Adipocyte (in vitro differentiated cells): ENCODE data around the gene OR5I1.
A peak's percentile ranks its signal among the peaks of the same experiment; 100 is the strongest.

ENCODE experiments used
- DNase-seq: peaks from one replicate; pipeline ENCODE4 v3.0.0-alpha.2; 2015; ENCODE audit warnings: low read depth
- H3K27me3 ChIP-seq: replicated peaks from 2 replicates; pipeline ENCODE4 v1.7.0; 2013; ENCODE audit warnings: mild to moderate bottlenecking, low read length, moderate library complexity; ENCODE audit not compliant: control insufficient read depth, insufficient read depth
- H3K36me3 ChIP-seq: 2 replicates; pipeline ENCODE4 v1.7.0; 2013; ENCODE audit warnings: low read length, mild to moderate bottlenecking, moderate library complexity; ENCODE audit not compliant: control insufficient read depth, insufficient read depth, severe bottlenecking
- H3K4me1 ChIP-seq: 2 replicates; pipeline ENCODE4 v1.7.0; 2013; ENCODE audit warnings: mild to moderate bottlenecking, low read length, moderate library complexity; ENCODE audit not compliant: control insufficient read depth, insufficient read depth
- H3K4me3 ChIP-seq: 2 replicates; pipeline ENCODE4 v1.7.0; 2013; ENCODE audit warnings: mild to moderate bottlenecking, low read length, moderate library complexity
- H3K9ac ChIP-seq: 2 replicates; pipeline ENCODE4 v1.7.0; 2013; ENCODE audit warnings: mild to moderate bottlenecking, low read length, moderate library complexity
- H3K9me3 ChIP-seq: 2 replicates; pipeline ENCODE4 v1.7.0; 2013; ENCODE audit warnings: mild to moderate bottlenecking, low read length, moderate library complexity; ENCODE audit not compliant: control insufficient read depth

The OR5I1 gene

DNA sequence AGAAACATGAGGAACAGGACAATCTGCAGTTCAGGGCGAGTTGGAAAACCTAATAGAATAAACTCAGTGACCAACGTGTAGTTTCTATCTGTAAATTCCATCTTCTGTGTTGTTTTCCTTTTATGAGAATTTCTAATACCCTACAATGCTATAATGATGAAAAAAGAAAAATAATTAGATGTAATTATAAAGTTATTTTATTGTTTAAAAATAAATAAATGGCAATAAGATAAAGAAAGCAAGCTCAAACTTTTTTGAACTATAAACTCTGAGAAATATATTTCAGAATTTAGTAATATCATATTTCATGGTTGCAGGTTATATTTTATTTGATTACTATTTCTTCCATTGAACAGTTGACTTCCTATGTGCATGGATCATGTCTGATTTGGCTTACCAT, at the start of gene OR5I1:
TSS of gene OR5I1 (minus strand) at position 101 of the 400 bp plus-strand sequence. CDS start at position 101, 0 bp downstream.
- no peak within 1 kb of the TSS for H3K9ac ChIP-seq
- no peak within 1 kb of the TSS for H3K4me3 ChIP-seq
- no peak for DNase-seq
- peaks cover 3% of the 10 kb centered on the region for H3K9me3 ChIP-seq
- H3K36me3 ChIP-seq, result no peaks in the 10 kb centered on the region
- no peaks in the 10 kb centered on the region for H3K27me3 ChIP-seq
- H3K4me1 ChIP-seq, result no peaks in the 10 kb centered on the region

DNA sequence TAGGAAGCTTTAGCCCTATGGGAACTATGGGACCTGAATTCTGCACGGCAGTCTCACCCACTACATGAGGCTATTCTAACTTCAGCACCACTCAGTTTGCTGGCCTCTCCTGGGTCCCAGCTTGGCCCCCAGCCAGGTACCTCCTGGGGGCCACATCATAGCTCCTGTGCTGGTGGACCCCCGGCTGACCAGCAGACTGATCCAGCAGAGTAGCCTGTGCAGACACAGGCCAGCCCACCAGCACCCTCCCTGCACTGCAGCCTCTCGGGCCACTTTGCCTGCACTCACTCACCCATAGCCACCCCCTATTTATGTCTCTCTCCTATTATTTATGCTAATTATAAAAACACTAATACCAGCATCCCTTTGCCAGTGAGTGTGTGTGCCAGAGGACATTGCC, 34.7 kb upstream of the OR5I1 start:
- H3K9ac ChIP-seq, result no peak overlapping the region
- H3K27me3 ChIP-seq, result no peaks in the 10 kb centered on the region
- no peak for DNase-seq
- H3K4me1 ChIP-seq, result no peaks in the 10 kb centered on the region
- no peak overlapping the region for H3K4me3 ChIP-seq
- H3K9me3 ChIP-seq, result no peaks in the 10 kb centered on the region
- no peaks in the 10 kb centered on the region for H3K36me3 ChIP-seq

- Histone ChIP-seq H3K9ac (no peak within 1 kb of the TSS), H3K27me3 (no peaks in the 10 kb centered on the region), H3K4me1 (no peaks in the 10 kb centered on the region), H3K36me3 (no peaks in the 10 kb centered on the region), H3K4me3 (no peak within 1 kb of the TSS), H3K9me3 (no peaks in the 10 kb centered on the region)
- no peak for DNase-seq
Observed at GRCh38 chr11:55969845-55970244, 33.6 kb upstream of the OR5I1 start, which contains the start of gene OR10AG1. TSS of gene OR10AG1 (minus strand) at chr11:55969945. CDS start at chr11:55969907, 38 bp downstream.

DNA sequence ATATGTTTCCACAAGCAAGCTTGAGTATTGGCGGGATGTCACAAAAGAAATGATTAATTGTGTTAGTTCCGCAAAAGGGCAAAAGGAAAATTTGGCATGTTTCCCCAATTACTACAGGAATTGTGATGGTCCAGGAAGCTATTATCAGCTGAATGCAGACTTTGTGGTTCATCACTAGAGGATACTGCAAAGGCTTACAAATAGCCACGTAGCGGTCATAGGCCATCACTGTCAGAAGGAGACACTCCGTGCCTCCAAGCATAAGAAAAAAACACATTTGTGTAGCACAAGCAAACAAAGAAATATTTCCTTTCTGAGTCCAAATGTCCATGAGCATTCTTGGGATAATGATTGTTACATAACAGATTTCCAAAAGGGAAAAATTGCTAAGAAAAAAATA, 31.7 kb upstream of the OR5I1 start:
- H3K4me1 ChIP-seq, result no peaks in the 10 kb centered on the region
- no peaks in the 10 kb centered on the region for H3K27me3 ChIP-seq
- no peaks in the 10 kb centered on the region for H3K9me3 ChIP-seq
- no peak overlapping the region for H3K4me3 ChIP-seq
- no peak for DNase-seq
- no peak overlapping the region for H3K9ac ChIP-seq
- no peaks in the 10 kb centered on the region for H3K36me3 ChIP-seq

DNA sequence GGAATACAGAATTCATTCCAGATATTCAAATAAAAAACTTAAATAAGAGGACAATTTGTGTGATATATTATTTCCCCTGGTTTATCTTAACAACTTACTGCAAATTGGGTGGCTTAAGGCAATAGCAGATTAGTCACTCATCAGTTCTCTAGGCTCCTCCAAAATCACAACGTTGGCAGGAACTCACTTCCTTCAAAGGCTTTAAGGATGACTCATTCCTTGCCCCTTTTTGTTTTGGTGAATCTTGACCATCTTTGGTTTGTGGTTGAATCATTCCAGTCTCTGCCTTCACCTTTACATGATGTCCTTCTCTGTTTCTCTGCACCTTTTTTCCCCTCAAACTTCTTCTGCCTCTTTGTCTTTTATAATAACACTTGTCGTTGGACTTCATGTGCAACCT, 30.2 kb upstream of the OR5I1 start:
- no peaks in the 10 kb centered on the region for H3K9me3 ChIP-seq
- H3K4me1 ChIP-seq, result no peaks in the 10 kb centered on the region
- H3K4me3 ChIP-seq, result no peak overlapping the region
- H3K9ac ChIP-seq, result no peak overlapping the region
- no peaks in the 10 kb centered on the region for H3K27me3 ChIP-seq
- H3K36me3 ChIP-seq, result no peaks in the 10 kb centered on the region
- no peak for DNase-seq

DNA sequence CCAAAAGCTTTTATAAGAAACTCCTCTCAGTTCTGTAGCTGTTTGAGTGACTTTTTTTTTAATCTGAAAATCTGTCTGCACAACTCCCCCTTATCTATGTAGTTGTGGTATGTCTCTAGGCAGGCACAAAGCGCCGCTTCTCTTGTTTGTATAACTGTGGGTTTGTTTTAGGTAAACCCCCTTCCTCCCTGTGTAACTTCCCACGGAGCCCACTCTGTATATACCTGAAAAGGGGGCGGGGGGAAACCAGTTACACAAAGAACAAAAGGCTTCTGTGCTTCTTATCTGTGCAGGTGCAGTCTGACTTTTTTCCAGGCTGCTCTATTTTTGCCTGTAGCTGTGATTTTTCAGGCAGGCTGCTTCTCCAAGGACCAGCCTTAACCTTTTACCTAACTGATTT, 20.3 kb upstream of the OR5I1 start:
- no peaks in the 10 kb centered on the region for H3K27me3 ChIP-seq
- H3K9ac ChIP-seq, result no peak overlapping the region
- DNase-seq, result no peak
- no peaks in the 10 kb centered on the region for H3K36me3 ChIP-seq
- no peaks in the 10 kb centered on the region for H3K9me3 ChIP-seq
- H3K4me1 ChIP-seq, result no peaks in the 10 kb centered on the region
- H3K4me3 ChIP-seq, result no peak overlapping the region

DNA sequence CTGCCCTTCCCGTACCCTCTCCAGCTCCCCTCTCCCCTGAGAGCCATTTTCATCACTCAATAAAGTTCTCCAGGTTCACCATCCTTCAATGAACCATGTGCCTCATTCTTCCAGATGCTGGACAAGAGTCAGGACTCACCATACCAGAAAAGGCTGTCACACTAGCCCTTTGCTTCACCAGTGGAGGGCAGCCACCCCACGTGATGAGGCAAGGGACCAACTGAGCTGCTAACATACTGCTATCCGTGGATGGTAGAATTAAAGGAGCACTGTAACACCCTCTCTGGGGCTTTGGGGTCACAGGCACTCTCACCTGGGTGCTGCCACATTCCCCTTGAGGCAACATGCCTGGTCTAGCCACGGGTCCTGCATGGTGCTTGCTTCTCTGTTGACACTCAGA, 13.1 kb upstream of the OR5I1 start:
- DNase-seq, result no peak

DNA sequence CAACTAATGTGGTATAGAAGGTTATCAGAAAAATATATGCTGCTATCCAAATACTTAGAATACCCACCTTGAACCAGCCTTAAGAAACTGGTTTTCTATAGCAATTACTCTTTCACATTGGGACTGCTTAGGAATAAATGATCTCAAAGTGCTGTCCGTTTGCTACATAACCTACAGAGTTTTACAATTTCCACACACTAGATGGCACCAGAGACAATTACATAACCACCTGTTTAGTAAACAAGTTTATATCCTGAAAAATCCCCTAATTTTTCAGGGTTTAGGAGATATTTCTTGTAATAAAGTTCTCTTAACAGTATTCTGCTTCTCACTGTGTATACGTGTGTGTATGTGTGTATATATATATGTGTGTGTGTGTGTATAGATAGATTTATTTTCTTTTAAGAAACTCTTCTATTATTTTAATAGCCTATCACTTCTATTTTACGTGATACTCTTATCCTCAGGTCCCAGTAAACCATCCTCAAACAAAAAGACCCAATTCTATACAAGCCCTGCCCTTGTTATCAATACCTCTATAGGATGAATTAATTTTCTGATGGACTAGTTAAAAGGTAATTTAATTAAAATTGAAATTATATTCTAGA, 6.7 kb upstream of the OR5I1 start:
- no peaks in the 10 kb centered on the region for H3K9me3 ChIP-seq
- DNase-seq, result peak; percentile 59
- H3K4me3 ChIP-seq, result no peak overlapping the region
- no peaks in the 10 kb centered on the region for H3K27me3 ChIP-seq
- H3K4me1 ChIP-seq, result no peaks in the 10 kb centered on the region
- no peak overlapping the region for H3K9ac ChIP-seq
- H3K36me3 ChIP-seq, result no peaks in the 10 kb centered on the region

More for the DNA sequence above, 13.1 kb upstream of the OR5I1 start:
- Histone ChIP-seq H3K4me3 (no peak overlapping the region), H3K9me3 (peaks cover 2% of the 10 kb centered on the region), H3K9ac (no peak overlapping the region), H3K4me1 (no peaks in the 10 kb centered on the region), H3K27me3 (no peaks in the 10 kb centered on the region), H3K36me3 (no peaks in the 10 kb centered on the region)

DNA sequence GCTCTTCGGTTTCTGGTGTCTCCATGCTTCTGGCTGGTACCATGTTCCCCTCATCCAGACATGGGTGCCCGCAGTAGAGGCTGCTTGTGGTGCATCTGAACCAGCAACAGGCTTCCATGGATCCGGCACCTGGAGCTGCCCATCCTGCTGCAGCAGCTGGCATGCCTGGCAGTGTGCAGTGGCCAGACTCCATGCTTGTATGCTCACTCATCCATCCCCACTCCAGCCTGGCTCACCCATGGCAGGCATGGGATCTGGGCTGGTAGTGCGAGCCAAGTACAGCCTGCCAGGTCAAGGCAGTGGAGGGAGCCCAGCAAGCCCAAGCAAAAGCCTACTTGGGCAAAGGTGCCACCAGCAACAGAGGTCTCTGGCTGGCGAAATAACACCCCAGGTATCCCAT, 15.7 kb downstream of the OR5I1 start:
- H3K27me3 ChIP-seq, result no peaks in the 10 kb centered on the region

DNA sequence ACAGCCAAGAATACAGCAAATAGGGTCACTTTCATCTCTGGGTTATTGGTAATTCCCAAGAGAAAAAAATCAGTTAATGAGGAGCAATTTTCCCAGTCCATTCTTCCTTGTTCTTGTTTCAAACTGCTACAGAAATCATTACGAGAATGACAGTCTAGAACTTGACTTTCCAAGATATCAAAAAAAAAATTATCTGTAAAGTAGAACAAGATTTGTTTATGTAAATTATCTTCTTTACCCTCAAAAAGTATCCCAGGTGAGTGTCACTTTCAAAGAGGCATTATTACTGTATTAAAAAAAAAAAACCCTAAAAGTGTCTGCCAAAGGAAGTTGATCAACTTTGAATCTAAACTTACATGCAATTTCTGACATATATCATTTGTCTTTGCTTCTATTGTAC, 21.7 kb downstream of the OR5I1 start, which contains the start of gene OR5W2:
TSS of gene OR5W2 (minus strand) at position 101 of the 400 bp plus-strand sequence. CDS start at position 101, 0 bp downstream.
- no peak within 1 kb of the TSS for H3K4me3 ChIP-seq
- no peak within 1 kb of the TSS for H3K9ac ChIP-seq
- no peaks in the 10 kb centered on the region for H3K4me1 ChIP-seq
- no peaks in the 10 kb centered on the region for H3K9me3 ChIP-seq
- no peaks in the 10 kb centered on the region for H3K27me3 ChIP-seq
- DNase-seq, result no peak
- no peaks in the 10 kb centered on the region for H3K36me3 ChIP-seq

More for the DNA sequence above, 15.7 kb downstream of the OR5I1 start:
- Histone ChIP-seq H3K36me3 (no peaks in the 10 kb centered on the region), H3K4me3 (no peak overlapping the region), H3K9me3 (no peaks in the 10 kb centered on the region), H3K9ac (no peak overlapping the region), H3K4me1 (no peaks in the 10 kb centered on the region)
- DNase-seq, result no peak

GRCh38 chr11:55902308-55902707, 33.9 kb downstream of the OR5I1 start:
- Histone ChIP-seq H3K27me3 (no peaks in the 10 kb centered on the region), H3K4me1 (no peaks in the 10 kb centered on the region), H3K9me3 (no peaks in the 10 kb centered on the region), H3K9ac (no peak overlapping the region), H3K4me3 (no peak overlapping the region), H3K36me3 (no peaks in the 10 kb centered on the region)
- no peak for DNase-seq

GRCh38 chr11:55895216-55895615, 41.0 kb downstream of the OR5I1 start:
- Histone ChIP-seq H3K36me3 (no peaks in the 10 kb centered on the region), H3K4me3 (no peak overlapping the region)
- DNase-seq, result no peak

More at GRCh38 chr11:55895216-55895615, 41.0 kb downstream of the OR5I1 start:
- Histone ChIP-seq H3K4me1 (no peaks in the 10 kb centered on the region), H3K27me3 (no peaks in the 10 kb centered on the region), H3K9ac (no peak overlapping the region), H3K9me3 (peaks cover 3% of the 10 kb centered on the region)
